GM12873 (cell line): Measurements from ENCODE around the gene PYGB.

Experiments used
- TF ChIP-seq, protein P1 (sequence below): IDR thresholded peaks from 2 replicates; pipeline ENCODE4 v1.5.1; 2012; ENCODE audit warnings: low read depth, mild to moderate bottlenecking, moderate library complexity, low read length, control low read depth; ENCODE audit not compliant: insufficient read depth; ENCODE audit errors: missing control alignments

Gene PYGB

GRCh38 chr20:25282034-25282781 is 34.3 kb downstream of the PYGB start:
- TF ChIP-seq, protein P1, sequence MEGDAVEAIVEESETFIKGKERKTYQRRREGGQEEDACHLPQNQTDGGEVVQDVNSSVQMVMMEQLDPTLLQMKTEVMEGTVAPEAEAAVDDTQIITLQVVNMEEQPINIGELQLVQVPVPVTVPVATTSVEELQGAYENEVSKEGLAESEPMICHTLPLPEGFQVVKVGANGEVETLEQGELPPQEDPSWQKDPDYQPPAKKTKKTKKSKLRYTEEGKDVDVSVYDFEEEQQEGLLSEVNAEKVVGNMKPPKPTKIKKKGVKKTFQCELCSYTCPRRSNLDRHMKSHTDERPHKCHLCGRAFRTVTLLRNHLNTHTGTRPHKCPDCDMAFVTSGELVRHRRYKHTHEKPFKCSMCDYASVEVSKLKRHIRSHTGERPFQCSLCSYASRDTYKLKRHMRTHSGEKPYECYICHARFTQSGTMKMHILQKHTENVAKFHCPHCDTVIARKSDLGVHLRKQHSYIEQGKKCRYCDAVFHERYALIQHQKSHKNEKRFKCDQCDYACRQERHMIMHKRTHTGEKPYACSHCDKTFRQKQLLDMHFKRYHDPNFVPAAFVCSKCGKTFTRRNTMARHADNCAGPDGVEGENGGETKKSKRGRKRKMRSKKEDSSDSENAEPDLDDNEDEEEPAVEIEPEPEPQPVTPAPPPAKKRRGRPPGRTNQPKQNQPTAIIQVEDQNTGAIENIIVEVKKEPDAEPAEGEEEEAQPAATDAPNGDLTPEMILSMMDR = no peak

- TF ChIP-seq, protein P1 = no peak
Observed at GRCh38 chr20:25282796-25283195, 34.9 kb downstream of the PYGB start.

GRCh38 chr20:25283221-25283951 is 35.5 kb downstream of the PYGB start:
- TF ChIP-seq, protein P1 = no peak

GRCh38 chr20:25284131-25284601 is 36.3 kb downstream of the PYGB start:
- TF ChIP-seq, protein P1 = no peak

DNA sequence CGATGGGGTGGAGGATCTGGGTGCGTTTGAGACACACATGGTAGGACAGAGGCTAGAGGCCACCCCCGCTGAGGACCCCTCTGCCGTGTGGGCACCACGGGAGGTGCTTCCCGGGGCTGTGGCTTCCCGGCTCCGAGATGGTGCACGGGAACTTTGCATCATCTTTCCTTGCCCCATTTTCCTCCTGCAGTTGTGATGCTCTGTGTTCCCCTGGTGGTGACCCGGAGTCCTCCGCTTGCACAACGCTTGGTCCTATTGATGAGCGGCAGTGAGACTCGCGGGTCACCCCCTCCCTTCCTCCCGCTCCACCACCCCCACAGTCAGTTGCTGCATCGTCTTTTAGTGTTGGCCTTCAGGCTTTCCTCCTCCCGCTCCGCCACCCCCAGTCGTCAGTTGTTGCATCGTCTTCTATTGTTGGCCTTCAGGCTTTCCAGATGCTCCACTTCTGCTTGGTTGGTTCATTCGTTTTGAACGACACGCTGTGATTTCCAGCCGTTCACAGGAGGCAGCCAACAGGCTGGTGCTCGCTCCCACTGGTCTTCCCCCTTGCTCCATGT is 37.3 kb downstream of the PYGB start:
- TF ChIP-seq, protein P1 = no peak

DNA sequence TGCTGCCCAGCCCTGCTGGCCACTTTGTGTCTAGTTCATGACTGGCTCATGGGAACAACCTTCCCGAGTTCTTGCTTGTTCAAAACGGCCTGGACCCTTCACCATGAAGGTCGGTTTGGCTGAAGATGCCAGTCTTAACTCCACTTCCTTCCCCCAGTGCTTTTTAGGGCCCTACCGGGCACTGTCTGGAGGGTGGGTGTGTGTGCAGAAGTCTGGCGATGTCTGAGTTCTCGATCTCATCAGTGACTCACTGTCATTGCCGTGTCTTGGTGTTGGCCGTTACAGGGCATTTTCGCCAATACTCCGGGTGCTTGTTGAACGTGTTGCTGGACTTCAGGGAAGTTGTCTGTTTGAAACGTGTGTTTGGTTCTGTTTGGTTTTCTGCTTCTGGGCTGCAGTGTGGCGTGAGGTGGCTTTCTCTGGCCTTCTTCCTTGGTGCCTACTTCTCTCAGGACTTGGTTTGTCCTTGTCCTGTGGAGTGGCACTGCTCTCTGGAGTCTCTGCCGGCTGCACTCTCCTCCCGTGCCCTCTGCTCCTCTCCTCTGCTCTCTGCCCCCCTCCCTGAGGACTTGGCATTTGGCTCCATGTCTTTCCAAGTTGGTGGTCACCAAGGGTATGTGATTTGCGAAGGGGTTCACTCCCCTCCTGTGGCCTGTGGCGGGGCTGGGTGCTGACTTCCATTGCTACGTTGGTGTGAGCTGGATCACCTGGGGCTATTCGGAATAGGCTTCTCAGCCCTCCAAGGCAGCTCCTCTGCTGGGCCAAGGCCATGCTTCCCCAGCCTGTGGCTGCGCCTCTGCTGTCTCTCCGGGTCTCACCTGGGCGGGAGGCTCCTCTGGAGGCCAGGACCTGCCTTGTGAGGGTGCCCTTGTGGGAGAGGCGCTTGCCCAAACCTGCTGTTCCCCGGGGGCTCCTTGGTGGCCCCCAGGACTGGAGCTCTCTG is 38.2 kb downstream of the PYGB start:
- TF ChIP-seq, protein P1 = no peak
